ENCODE results near the gene RAPGEF6.

DNA sequence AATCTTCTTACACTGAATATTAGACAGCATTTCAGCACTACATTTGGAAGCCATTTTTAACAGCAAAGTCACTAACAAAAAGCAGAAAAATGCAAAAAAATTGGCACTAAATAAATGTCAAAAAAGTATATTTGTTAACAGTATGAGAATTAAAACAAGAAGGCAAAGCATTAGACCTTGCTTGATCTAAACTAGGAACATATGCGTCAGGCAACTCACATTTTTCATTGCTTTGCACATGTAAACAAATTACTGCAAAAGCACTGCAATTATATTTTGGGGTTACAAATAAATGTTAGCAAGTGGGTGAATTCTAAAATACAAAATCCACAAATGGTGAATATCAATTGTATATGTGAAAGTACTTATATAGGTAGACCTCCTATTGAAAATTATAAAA is 49.0 kb upstream of the RAPGEF6 start:
- TF ChIP-seq CTCF (conservative IDR thresholded peaks at IDR 0.05; ENCODE audit: low read depth, low read length) (no peak), EZH2 (IDR thresholded peaks at IDR 0.05; ENCODE audit: low read length, unreplicated experiment) (no peak)
